ENCODE results near the gene SPRED2.

The SPRED2 gene

DNA sequence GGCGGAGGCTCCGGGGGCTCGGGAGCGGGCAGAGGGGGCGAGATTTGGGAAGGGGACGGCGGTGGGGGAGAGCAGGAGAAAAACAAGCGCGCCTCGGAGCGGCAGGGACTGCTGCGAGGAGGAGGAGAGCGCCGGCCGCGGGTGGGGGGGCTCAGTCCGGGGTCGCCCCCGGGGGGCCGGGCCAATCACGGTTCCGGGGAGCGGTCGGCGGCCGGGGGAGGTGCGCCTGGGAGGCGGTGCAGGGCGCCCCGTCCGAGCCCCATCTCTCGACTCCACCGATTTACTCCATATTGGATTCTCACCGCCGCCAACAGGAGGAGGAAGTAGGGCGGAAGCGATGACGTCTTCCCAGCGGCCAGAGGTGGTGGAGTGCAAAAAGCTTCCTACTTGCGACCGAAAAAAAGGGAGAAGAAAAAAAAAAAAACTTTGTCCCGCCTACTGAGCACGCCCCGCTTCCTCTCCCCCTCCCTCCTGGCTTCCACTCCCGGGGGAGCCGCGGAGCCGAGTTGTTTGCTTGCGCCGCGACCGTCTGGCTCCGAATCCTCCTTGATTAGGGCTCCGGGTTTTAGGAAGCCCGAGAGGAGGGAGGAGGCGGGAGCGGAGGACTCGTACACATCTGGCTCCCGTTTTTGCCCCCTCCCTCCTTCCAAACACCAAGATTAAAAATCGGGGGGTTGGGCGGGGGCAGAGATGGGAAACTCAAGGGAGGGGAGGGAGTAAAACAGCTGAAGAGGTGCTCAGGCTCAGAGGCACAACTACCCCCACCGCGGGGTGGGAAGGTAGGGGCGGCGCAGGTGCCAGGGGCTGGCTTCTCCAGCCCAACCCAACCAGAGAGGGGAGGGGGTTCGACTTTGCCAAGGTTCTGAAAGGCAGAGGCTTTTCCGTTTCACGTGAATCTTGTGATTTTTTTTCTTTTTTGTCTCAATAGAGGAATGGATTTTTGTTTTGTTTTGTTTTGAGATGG is at the start of gene SPRED2:
Gene SPRED2 (minus strand): TSS at position 373 of the 964 bp plus-strand sequence. CDS start 612 bp downstream, outside the sequence.
- peak; percentile 98 for DNase-seq (ENCODE audit: low read depth)

GRCh38 chr2:65481961-65482360 is 49.6 kb upstream of the SPRED2 start:
- no peak for DNase-seq (ENCODE audit: low read depth)

- DNase-seq (ENCODE audit: low read depth): no peak
Measured at GRCh38 chr2:65479524-65479923, 47.1 kb upstream of the SPRED2 start.

DNA sequence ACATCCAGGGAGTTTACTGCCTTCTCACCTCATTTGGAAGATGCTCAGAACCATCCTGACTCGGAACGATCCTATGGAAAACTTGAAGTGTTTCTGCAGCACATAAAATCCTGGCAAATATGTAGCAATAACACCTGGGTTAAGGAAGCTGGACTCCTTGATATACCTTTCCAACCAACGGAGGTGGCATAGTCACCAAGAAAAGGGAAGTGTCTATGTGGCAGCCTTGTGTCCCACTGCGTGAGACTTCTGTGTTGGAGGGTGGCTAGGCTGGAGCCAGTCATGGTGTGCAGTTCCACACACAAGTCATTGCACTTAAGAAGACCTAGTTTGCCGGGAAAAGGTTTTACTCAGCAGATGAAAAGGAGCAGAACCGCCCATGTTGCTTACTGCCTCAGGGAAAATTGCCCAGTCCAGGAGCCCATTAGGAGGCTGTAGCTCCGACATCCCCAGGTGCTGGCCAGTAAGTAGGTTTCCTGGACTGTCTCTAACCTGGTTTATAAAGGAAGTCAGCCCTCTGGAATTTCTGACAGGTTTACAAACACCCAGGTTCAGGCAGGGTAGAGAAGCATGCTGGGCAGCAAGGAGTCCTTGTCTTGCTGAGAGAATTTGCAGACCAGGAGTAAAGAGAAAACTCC is 46.2 kb upstream of the SPRED2 start:
- no peak for DNase-seq (ENCODE audit: low read depth)

- DNase-seq (ENCODE audit: low read depth): peak; percentile 26
Measured at GRCh38 chr2:65477590-65477989, 45.2 kb upstream of the SPRED2 start.

GRCh38 chr2:65476778-65477177 is 44.4 kb upstream of the SPRED2 start:
- no peak for DNase-seq (ENCODE audit: low read depth)

DNA sequence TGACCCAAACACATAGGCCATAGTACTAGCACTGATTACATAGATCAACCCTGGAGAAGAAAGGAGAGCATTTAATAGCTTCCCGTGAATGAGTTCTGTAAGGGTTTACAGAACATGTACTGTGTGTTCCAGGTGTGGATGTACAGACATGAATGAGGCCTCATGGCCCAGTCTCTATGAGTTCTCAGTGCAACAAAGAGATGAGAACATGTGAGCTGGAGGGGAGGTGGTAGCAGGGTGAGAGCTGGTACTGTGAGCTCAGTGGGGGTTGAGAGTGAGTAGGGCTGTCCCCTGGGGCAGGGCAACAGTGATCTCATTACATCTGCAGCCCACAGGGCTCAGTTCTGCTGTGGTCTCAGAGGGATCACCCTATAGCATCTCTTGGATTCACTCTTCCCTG is 42.6 kb upstream of the SPRED2 start:
- no peak for DNase-seq (ENCODE audit: low read depth)

DNA sequence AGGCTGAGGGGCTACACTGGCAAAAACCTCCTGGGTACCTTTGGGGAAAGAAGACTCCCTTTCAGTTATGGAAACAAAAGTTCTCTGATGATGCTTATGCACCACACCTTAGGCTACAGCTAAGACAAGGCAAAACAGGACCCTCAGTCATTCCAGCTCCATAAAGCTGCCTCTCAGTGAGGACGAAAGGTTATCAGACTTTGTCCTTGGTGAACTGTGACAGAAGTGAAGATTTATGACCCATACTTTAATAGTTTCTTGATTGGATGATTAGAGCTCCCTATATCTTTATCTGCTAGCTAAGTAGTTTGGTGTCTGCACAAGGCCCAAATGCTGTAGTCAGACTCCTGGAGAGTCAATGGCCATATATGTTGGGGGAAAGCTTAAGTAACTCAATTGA is 40.6 kb upstream of the SPRED2 start:
- DNase-seq (ENCODE audit: low read depth): no peak

GRCh38 chr2:65471409-65471808 is 39.0 kb upstream of the SPRED2 start:
- no peak for DNase-seq (ENCODE audit: low read depth)

DNA sequence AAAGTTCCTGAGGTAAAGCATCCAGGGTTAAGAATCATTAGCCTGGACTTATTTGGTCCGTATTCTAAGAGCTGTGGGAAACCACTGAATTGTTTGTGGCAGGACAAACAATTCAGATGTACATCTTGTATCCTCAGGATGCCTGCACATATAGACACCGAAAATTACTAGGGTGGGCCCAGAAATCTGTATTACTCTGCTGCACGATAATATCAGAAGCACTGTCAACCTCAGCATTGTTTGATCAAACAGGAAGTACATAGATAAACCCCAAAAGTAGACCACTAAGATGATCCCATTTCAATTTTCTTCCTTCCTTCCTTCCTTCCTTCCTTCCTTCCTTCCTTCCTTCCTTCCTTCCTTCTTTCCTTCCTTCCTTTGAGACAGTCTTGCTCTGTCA is 34.2 kb upstream of the SPRED2 start:
- DNase-seq (ENCODE audit: low read depth): no peak

DNA sequence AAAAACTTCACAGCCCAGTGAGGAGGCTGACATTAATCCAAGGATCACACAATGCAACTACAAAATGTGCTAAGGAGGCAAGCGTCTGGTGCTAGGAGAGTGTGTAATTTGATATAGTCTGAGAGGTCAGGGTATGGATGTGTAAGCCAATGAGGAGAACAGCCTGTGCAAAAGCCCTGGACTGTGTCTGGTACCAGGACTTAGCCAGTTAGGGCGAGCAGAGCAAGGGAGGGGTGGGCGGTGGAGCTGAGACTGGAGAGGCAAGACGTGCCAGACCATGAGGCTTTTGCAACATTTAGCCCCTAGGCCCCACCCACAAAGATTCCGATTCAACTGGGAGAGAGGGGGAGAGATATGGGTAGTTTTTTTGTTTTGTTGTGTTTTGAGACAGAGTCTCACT is 33.5 kb upstream of the SPRED2 start:
- peak; percentile 29 for DNase-seq (ENCODE audit: low read depth)

DNA sequence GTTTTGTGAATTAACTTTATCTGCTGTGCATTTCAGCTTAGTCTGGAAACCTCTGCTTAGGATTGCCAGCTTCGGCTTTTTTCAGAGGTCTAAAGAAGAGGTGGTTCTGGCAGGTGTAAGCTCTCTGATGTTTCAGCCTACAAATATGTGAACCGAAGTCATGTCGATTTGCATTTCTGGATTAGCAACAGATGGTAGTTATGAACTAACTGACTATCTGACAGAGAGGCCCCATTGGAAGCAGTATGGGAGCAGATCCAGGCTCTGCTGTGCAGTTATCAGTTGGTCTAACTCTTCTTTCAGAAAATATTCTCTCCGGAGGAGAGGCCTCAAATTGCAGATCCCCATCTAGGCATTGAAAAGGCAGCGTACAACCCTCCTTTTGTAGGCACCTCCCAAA is 32.7 kb upstream of the SPRED2 start:
- no peak for DNase-seq (ENCODE audit: low read depth)

GRCh38 chr2:65464604-65465003 is 32.2 kb upstream of the SPRED2 start:
- DNase-seq (ENCODE audit: low read depth): no peak

- DNase-seq (ENCODE audit: low read depth): peak; percentile 28
Measured at GRCh38 chr2:65458999-65459398, 26.6 kb upstream of the SPRED2 start.

- DNase-seq (ENCODE audit: low read depth): no peak
Measured at GRCh38 chr2:65456886-65457285, 24.5 kb upstream of the SPRED2 start.

DNA sequence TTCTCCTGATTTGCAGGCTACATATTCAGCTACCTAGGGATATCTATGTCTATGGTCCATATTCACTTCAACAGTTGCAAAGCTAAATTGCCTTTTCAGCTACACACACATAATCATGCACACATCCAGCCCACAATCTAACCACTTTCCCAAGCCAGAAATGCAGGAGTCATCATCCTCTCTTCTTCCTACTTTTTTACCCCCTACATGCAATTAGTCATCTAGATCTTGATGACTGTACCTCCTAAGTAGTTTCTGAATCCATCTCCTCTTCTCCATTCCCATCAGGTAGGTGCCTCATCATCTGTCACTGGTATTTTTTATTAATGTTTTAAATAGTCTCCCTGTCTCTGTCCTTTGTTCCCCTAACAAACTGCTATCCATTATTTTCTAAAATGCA is 23.7 kb upstream of the SPRED2 start:
- DNase-seq (ENCODE audit: low read depth): peak; percentile 72

GRCh38 chr2:65453916-65454315 is 21.5 kb upstream of the SPRED2 start:
- DNase-seq (ENCODE audit: low read depth): peak; percentile 31

GRCh38 chr2:65452150-65452895 is 19.9 kb upstream of the SPRED2 start:
- no peak for DNase-seq (ENCODE audit: low read depth)

- DNase-seq (ENCODE audit: low read depth): no peak
Measured at GRCh38 chr2:65450810-65451209, 18.4 kb upstream of the SPRED2 start.

GRCh38 chr2:65450393-65450792 is 18.0 kb upstream of the SPRED2 start:
- no peak for DNase-seq (ENCODE audit: low read depth)

- no peak for DNase-seq (ENCODE audit: low read depth)
Measured at GRCh38 chr2:65443509-65444186, 11.2 kb upstream of the SPRED2 start.

GRCh38 chr2:65442420-65443020 is 10.1 kb upstream of the SPRED2 start:
- no peak for DNase-seq (ENCODE audit: low read depth)
